K562 (cell line): ENCODE measurements around the gene GARIN5B. TPM values are rescaled to one million over a fixed set of nuclear protein-coding genes. Genes with fewer than 3 reads are reported as not detected.

Experiments used
- FIP1L1 ChIP-seq: fragments of 200-400 bp; formaldehyde crosslinking; IDR thresholded peaks from 2 replicates; pipeline ENCODE4 v1.6.1; 2018; ENCODE audit warnings: mild to moderate bottlenecking, low read depth, low read length; ENCODE audit not compliant: poor library complexity, severe bottlenecking
- HDAC3 ChIP-seq: fragments of 450-650 bp; IDR thresholded peaks from 2 replicates; pipeline ENCODE4 v1.6.1; 2018; ENCODE audit warnings: borderline replicate concordance, mild to moderate bottlenecking, moderate library complexity; ENCODE audit not compliant: partially characterized antibody
- MAX ChIP-seq: sonication (generic); formaldehyde crosslinking; IDR thresholded peaks from 2 replicates; pipeline ENCODE4 v1.9.0; 2022; ENCODE audit warnings: mild to moderate bottlenecking, missing genetic modification reagents
- NR2C2 ChIP-seq, 2 experiments: fragments of 200-800 bp in 1 of 2; sonication (Bioruptor generic) in 1 of 2; sonication (generic) in 1 of 2; formaldehyde crosslinking in 1 of 2; IDR thresholded peaks; 2 replicates each; pipeline versions ENCODE4 v1.6.1 to v1.8.0; 2016 to 2022; ENCODE audit warnings: mild to moderate bottlenecking in 1 of 2, missing compliant biosample characterization in 1 of 2, missing genetic modification characterization in 1 of 2, missing genetic modification reagents in 1 of 2
- RFX5 ChIP-seq: IDR thresholded peaks from 2 replicates; pipeline ENCODE4 v1.6.1; 2011; ENCODE audit warnings: low read depth, mild to moderate bottlenecking, improper control_type of control experiment, low read length
- SMC3 ChIP-seq: conservative IDR thresholded peaks from 2 replicates; pipeline ENCODE4 v1.6.1; 2011; ENCODE audit warnings: low read depth, low read length, improper control_type of control experiment; ENCODE audit not compliant: insufficient read depth
- TEAD2 ChIP-seq: fragments of 450-650 bp; IDR thresholded peaks from 2 replicates; pipeline ENCODE4 v1.6.1; 2016; ENCODE audit warnings: missing genetic modification characterization, control low read depth, missing compliant biosample characterization
- ZBTB34 ChIP-seq: fragments of 250-450 bp; sonication (Bioruptor Pico); IDR thresholded peaks from 2 replicates; pipeline ENCODE4 v1.8.0; 2021; ENCODE audit warnings: mild to moderate bottlenecking, moderate library complexity
- polyA plus RNA-seq, 8 experiments: library from polyadenylated mRNA; depleted of rRNA in 4 of 8; stranded (reverse) in 5 of 8; unstranded in 3 of 8; fragments of >200 nt; fragmentation: Nextera tagmentation in 2 of 8; fragmentation: Illumina TruSeq in 1 of 8; extraction: Ambion mirVana in 2 of 8; extraction: Trizol in 1 of 8; gene quantifications; 2 replicates each; pipeline versions ENCODE4 v1.2.1 to v1.2.3, GENCODE V29; 2011 to 2014; ENCODE audit warnings: inconsistent platforms in 1 of 8, missing spikeins in 1 of 8
- total RNA-seq, 7 experiments: library from RNA; depleted of rRNA in 6 of 7; stranded (reverse); fragments of >200 nt in 6 of 7; fragmentation: Illumina TruSeq in 2 of 7; extraction: Trizol in 2 of 7; gene quantifications; 2 replicates each; pipeline versions ENCODE4 v1.2.1 to v1.2.3, GENCODE V29; 2011 to 2021; ENCODE audit warnings: low replicate concordance in 1 of 7
- TF ChIP-seq, protein P1 (sequence below): sonication (generic); formaldehyde crosslinking; IDR thresholded peaks from 2 replicates; pipeline ENCODE4 v1.8.1; 2023; ENCODE audit warnings: mild to moderate bottlenecking, missing genetic modification reagents
- TF ChIP-seq, protein P2 (sequence below): fragments of 250-450 bp; sonication (Bioruptor Pico); IDR thresholded peaks from 2 replicates; pipeline ENCODE4 v1.8.0; 2021; ENCODE audit warnings: moderate library complexity, mild to moderate bottlenecking, inconsistent platforms

The GARIN5B gene
- total and polyA plus RNA-seq, 9 of the 15 experiments (the other 6 are each of a cell fraction or from before 2014, with no cell fraction given), result not detected

DNA sequence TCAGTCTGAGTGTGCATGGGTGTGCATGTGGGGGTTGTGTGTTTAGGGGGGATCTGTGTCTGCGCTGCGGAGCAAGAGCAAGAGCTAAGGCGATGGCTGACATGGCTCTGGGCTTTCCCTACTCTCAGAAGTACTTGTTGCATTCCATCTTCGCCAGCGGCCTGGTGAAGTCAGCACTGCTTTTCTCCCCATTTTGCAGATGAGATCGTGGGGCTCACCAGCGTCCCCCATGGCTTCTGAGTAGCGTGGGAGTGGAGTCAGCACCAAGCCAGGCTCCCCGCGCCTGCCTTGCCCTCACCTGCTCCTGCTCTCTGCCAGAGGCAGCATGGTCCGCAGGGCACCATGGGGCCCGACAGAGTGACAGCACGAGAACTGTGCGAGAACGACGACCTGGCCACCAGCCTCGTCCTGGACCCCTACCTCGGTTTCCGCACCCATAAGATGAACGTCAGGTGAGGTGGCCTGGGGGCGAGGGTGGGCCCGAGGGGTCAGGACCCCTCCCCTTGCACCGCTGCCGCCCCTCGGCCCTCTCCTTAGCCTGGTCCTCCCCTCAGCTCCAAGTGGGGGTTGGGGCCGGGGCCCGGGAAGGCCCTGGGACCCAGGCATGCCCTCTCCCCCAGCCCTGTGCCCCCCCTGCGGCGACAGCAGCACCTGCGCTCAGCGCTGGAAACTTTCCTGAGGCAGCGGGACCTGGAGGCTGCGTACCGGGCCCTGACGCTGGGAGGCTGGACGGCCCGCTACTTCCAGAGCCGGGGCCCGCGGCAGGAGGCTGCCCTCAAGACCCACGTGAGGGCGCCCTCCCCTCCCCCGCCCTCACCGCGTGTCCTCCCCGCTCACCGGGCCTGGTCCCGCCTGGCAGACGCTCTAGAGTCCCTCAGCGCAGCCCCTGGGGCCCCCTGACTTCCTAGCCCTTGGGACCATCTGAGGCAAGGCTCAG is 21.2 kb downstream of the GARIN5B start (continued):
- no peak for TF ChIP-seq ZBTB34 (CRISPR knock-in tag)
- TF ChIP-seq, protein P1, sequence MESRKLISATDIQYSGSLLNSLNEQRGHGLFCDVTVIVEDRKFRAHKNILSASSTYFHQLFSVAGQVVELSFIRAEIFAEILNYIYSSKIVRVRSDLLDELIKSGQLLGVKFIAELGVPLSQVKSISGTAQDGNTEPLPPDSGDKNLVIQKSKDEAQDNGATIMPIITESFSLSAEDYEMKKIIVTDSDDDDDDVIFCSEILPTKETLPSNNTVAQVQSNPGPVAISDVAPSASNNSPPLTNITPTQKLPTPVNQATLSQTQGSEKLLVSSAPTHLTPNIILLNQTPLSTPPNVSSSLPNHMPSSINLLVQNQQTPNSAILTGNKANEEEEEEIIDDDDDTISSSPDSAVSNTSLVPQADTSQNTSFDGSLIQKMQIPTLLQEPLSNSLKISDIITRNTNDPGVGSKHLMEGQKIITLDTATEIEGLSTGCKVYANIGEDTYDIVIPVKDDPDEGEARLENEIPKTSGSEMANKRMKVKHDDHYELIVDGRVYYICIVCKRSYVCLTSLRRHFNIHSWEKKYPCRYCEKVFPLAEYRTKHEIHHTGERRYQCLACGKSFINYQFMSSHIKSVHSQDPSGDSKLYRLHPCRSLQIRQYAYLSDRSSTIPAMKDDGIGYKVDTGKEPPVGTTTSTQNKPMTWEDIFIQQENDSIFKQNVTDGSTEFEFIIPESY, result peak; percentile 85
- TF ChIP-seq SMC3, result no peak
- TF ChIP-seq MAX (CRISPR knock-in tag), result peak; percentile 9; the same call in 1 of the 2 replicates
- no peak for TF ChIP-seq NR2C2 (CRISPR knock-in tag; IDR thresholded peaks at IDR 0.05)
- TF ChIP-seq NR2C2 (tag; IDR thresholded peaks at IDR 0.05), result peak; percentile 20; the same call in 1 of the 2 replicates
- no peak for TF ChIP-seq TEAD2 (tag)
- no peak for TF ChIP-seq RFX5
- TF ChIP-seq, protein P2, sequence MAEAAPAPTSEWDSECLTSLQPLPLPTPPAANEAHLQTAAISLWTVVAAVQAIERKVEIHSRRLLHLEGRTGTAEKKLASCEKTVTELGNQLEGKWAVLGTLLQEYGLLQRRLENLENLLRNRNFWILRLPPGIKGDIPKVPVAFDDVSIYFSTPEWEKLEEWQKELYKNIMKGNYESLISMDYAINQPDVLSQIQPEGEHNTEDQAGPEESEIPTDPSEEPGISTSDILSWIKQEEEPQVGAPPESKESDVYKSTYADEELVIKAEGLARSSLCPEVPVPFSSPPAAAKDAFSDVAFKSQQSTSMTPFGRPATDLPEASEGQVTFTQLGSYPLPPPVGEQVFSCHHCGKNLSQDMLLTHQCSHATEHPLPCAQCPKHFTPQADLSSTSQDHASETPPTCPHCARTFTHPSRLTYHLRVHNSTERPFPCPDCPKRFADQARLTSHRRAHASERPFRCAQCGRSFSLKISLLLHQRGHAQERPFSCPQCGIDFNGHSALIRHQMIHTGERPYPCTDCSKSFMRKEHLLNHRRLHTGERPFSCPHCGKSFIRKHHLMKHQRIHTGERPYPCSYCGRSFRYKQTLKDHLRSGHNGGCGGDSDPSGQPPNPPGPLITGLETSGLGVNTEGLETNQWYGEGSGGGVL (CRISPR knock-in tag), result no peak
- TF ChIP-seq HDAC3, result no peak
- TF ChIP-seq FIP1L1, result peak; percentile 23
